GM18508 (cell line): Measurements from ENCODE around the gene PDK4.

ENCODE experiments used
- ATAC-seq: cut with Tn5 transposase; IDR thresholded peaks from one replicate; pipeline ENCODE4 v1.9.1; 2021; ENCODE audit warnings: moderate number of reproducible peaks; ENCODE audit not compliant: insufficient read depth, unreplicated experiment

Gene PDK4

GRCh38 chr7:95536656-95537311, 59.5 kb downstream of the PDK4 start:
- ATAC-seq, result no peak

DNA sequence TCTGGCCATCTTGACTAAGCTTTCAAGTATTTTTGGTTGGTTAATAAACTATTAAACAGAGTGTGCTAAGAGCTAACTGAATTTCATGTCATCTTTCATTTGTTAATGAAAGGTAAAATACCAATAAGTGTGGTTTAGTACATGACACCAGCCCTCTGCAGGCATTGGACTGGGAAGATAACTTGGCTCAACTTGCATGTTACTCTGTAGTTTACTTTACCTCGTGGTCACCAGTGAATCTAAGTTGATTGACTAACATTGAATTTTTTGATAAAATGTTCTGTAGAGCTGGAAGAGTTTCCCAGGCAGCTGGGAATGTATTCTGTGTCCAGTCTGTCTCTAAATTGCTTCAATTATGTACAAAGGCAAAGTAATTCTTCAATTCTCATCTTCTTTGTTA, 60.7 kb downstream of the PDK4 start:
- no peak for ATAC-seq

DNA sequence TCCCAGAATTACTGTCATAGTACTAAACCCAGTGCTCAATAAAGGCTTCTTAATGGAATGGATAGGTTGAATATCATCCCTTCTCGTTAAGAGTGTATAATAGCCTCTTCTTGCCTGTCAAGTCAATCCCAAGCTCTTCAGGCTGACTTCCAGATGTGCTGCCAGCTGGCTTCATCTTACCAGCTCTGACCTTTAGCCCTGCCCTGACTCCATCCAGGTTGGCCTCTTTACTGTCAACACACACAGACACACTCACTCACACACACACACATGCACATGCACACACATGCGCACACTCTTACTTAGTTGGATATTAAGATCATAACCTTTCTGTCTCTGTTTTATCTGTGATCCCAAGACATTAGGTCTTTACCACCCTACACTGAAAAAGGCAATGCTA, 61.5 kb downstream of the PDK4 start:
- no peak for ATAC-seq
